Right lobe of liver (tissue), 4 donors: ENCODE measurements around the gene ANKRD55.
"Not testable (repeated sequence)": the region's sequence is repeated elsewhere in the genome, so short reads cannot be mapped to it uniquely, and the experiment has no call there.

Source experiments
- POLR2A ChIP-seq: fragments of 450-650 bp; IDR thresholded peaks from one replicate; pipeline ENCODE4 v1.6.1; 2017; ENCODE audit warnings: antibody characterized with exemption, mild to moderate bottlenecking
- TF ChIP-seq, protein P1 (sequence below), 4 donors: fragments of 200-600 bp in 3 of 4; fragments of 450-650 bp in 1 of 4; IDR thresholded peaks; one replicate each; pipeline versions ENCODE4 v1.5.1 to v1.8.0; 2016 to 2022; ENCODE audit warnings: antibody characterized with exemption in 4 of 4, mild to moderate bottlenecking in 2 of 4
- donor health status: DM: no; HTN: no; CAD: no.
- donor health status: DM: no; HTN: no; CAD: no.
- donor health status: DM: no; HTN: yes; CAD: no.

DNA sequence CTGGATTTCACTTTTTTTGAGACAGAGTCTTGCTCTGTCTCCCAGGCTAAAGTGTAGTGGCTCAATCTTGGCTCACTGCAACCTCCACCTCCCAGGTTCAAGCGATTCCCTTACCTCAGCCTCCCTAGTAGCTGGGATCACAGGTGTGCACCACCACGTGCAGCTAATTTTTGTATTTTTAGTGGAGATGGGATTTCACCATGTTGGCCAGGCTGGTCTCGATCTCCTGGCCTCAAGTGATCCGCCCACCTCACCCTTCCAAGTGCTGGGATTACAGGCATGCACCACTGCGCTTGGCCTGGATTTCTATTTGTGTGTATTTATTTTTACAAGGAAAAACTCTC is 154.0 kb downstream of the ANKRD55 start:
- TF ChIP-seq, protein P1, sequence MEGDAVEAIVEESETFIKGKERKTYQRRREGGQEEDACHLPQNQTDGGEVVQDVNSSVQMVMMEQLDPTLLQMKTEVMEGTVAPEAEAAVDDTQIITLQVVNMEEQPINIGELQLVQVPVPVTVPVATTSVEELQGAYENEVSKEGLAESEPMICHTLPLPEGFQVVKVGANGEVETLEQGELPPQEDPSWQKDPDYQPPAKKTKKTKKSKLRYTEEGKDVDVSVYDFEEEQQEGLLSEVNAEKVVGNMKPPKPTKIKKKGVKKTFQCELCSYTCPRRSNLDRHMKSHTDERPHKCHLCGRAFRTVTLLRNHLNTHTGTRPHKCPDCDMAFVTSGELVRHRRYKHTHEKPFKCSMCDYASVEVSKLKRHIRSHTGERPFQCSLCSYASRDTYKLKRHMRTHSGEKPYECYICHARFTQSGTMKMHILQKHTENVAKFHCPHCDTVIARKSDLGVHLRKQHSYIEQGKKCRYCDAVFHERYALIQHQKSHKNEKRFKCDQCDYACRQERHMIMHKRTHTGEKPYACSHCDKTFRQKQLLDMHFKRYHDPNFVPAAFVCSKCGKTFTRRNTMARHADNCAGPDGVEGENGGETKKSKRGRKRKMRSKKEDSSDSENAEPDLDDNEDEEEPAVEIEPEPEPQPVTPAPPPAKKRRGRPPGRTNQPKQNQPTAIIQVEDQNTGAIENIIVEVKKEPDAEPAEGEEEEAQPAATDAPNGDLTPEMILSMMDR (IDR thresholded peaks at IDR 0.05) = not testable (repeated sequence)
- TF ChIP-seq POLR2A = not testable (repeated sequence)
